Right lung (tissue), 5 donors: ENCODE measurements around the gene MMADHC. TPM values are rescaled to one million over a fixed set of nuclear protein-coding genes. Genes with fewer than 3 reads are reported as not detected.

Experiments
- DNase-seq, 2 donors: peaks; one replicate each; pipeline ENCODE4 v3.0.0-alpha.2; 2013
- polyA plus RNA-seq, 5 donors: library from polyadenylated mRNA; unstranded; fragments of 120-200 nt; gene quantifications; one replicate each; pipeline versions ENCODE4 v1.2.1 to v1.2.3, GENCODE V29; 2013; ENCODE audit warnings: inconsistent platforms in 1 of 5, low replicate concordance in 1 of 5; ENCODE audit not compliant: insufficient read length in 5 of 5, insufficient read depth in 1 of 5

MMADHC gene
- polyA plus RNA-seq, 5 donors: 103 to 137 (median 120) TPM

DNA sequence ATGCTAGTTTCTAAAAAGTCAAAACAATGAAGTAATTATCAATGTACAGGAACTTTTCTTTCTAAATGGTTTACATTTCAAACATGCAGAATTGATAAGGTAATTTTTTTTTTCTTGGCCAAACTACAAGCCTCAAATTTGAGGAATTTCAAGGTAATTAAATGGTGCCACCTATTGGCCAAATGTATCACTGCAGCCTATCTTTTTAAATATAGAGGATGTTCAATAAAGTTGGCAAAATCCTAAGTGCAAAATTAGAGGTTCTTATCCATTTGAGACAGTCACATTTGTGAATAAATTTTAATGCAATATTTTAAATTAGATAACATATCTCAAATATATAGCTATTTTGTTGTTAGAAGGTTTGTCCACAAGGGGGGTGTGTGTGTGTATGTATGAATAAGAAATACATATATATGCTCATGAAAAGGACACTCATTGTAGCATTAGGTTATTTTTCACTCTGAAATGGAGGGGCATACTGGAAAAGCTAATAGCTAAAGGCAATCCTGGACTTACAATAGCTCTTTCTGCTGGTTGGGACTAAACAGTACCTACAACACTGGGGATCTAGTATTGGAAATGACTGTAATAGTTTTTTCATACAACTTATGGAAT, 26.2 kb downstream of the MMADHC start:
- DNase-seq: peak; percentile 13 to 41

DNA sequence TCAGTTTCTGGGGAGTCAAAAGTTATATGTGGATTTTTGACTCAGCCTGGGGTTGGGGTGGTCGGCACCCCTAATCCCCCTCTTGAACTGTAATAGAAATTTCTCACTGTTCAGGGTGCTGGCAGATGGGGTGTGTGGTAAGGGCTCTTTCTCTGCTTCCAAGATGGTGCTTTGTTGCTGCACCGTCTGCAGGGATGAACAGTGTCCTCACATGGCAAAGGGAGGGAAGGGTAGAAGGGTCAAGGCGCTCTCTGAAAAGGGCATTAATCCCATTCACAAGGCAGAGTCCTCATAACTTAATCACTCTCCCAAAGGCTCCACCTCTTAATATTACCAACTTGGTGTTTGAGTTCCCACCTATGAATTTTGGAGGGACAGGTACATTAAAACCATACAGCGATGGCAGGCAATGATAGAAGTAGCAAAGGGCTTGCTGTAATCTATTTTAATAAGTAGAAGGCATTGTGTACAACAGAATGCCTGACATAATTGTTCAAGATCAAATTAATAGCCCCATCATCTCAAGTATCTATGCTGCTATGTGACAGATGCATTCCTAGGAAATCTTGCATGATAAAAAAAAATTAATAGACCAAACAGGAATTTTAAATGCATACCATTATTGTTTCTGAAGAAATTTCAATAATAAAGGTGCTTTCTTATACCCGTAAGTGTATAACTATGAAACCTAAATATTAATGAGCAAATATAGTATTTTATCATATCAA, 28.1 kb downstream of the MMADHC start:
- DNase-seq: no peak

DNA sequence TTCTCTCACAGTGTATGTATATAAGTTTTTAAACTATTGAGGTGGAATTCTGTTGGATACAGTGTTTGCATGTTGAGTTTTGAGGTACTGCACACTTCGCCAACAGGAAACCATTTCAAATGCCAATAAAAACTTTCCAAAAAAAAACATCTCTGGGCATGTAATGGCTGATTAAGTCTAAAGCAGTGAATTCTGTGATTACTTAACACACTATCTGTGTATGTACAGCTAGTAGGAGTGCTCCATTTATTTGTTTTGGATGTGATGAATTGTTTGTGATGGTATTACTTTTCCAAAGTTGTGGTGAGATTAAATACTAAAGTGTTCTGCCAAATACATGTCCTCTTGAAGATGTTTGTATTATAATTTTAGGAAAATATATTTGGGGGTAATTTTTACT, 31.1 kb downstream of the MMADHC start:
- no peak for DNase-seq

DNA sequence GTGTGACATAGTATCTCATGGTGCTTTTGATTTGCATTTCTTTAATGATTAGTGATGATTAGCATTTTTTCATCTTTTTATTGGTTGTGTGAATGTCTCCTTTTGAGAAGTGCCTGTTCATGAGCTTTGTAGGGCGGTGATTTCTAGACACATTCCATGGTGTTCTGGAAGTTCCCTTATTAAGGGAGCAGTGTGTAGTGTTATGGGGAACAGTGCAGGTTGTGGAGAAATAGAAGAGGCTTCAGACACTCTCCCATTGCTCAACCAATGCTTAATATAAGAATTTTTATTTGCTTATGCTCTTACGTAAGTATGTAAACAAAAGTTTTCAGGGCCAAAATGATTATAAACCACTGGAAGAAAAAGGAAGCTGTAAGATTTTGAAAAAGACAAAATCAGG, 34.7 kb downstream of the MMADHC start:
- DNase-seq: no peak

- DNase-seq: no peak
Measured at GRCh38 chr2:149552226-149552625, 35.3 kb downstream of the MMADHC start.

- DNase-seq: no peak
Measured at GRCh38 chr2:149544692-149545091, 42.9 kb downstream of the MMADHC start.

DNA sequence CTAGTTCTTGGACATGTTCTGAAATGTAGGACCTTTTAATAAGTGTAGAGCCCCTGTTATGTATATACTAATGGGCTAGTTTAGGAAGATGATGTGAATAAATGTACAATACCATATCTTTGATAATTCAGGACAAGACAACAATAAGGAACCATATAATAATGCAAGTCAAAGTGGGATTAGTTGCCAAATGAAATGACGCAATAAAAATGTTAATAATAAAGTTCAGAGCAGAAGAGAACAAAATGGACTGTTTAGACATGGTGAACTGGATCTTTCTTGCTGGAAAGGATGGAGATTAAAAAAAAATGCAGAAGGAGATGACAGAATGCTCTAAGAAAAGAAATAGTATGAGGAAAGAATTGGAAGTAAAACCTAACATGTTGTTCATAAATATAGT, 43.7 kb downstream of the MMADHC start:
- no peak for DNase-seq

DNA sequence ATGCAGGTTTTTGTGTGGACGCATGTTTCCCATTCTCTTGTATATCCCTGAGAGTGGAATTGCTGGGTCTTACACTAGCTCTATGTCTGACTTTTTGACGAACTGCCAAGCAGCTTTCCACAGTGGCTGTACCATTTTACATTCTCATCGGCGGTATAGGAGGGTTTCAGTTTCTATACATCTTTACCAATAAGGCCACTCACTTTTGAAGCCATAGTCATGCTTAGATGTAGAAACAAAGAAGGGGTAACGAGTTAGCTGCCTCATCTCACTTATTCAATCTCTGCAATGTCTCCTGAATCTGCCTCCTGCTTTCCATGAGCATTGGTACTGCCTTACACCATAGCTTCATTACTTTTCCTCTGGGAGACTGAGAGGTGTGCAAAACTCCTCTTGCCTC, 47.4 kb downstream of the MMADHC start:
- DNase-seq: no peak

- no peak for DNase-seq
Measured at GRCh38 chr2:149538138-149538833, 49.3 kb downstream of the MMADHC start.

DNA sequence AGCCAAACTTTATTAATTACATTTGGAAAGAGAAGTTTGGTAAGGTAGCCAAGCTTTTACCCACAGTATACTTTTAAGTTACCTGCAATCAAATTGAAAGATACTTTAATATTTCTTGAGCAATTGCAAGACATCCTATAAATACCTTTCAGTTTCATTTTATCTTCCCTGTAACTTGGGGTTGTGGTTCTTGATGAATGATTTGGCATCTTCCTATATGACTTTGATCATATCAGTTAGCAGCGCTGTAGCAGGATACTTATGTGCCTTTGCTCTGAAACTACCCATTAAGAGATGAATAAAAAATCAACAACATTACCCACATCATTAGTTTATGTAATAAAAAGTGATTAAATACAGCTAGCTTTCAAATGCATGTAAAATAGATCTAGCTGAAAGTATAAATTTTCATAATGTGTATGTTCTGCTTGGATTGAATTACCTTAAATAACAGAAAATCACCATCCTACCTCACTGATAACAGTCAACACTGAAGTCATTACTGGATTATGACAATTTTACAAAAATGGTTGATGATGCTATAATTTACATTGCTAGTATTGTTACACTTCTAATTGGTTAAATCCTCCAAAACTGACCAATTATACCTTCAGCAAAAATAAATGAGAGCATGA, 50.4 kb downstream of the MMADHC start:
- DNase-seq: no peak

DNA sequence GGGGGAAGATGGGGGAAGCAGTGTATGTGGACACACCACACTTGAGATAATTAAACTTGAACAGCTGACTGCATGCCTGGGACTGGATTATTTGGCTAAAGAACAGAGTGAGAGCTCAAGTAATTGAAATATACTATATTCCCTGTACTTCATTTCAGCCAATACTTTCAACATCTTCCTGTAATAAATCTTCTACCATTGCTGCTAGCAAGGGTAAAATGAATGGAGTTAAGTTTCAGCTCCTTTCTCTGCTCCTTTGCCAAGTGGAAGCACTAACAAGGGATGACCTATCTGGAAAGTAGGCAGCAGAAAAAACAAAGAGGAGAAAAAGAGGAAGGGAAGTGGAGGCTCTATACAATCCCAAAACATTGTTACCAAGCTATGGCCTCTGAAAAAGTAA, 50.9 kb downstream of the MMADHC start:
- DNase-seq: peak in 1 of 2 donors; percentile 5

DNA sequence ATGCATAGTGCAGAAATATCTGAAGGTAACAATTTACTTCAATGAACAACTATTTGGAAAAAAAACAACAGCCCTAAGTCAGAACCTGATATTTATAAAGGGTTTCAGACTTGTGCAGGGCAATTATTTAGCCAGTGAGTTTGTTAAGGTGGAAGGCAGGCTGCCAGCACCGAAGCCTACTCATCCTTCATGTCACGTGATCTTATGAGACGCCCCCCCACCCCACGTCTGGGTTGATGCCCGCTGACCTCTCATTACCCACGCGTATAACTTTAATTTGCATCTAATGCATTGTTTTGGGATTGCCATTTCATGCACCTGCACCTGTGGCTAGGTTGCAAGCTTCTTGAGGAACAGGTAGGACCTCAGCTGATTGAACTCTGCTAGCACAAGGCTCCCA, 52.9 kb downstream of the MMADHC start:
- DNase-seq: no peak

DNA sequence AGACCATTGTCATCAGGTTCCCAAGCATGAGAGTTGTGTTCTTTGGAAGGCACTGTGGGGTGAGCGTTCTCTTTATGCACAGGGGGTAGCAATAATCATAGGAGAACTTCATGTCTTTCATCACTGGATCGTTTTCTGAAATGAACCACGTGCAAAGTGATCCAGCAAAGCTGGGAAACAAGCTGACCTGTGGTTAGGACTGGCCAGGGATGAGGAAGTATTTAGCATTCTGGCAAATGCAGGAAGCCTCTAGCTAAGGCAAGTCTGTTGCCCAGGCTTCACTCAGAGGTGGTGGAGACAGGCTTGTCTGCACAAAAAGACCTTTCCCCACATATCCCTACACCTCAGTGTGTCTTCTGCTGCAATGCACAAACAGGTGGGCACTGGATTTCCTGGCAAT, 58.6 kb downstream of the MMADHC start:
- no peak for DNase-seq

- DNase-seq: no peak
Measured at GRCh38 chr2:149527998-149528755, 59.4 kb downstream of the MMADHC start.

DNA sequence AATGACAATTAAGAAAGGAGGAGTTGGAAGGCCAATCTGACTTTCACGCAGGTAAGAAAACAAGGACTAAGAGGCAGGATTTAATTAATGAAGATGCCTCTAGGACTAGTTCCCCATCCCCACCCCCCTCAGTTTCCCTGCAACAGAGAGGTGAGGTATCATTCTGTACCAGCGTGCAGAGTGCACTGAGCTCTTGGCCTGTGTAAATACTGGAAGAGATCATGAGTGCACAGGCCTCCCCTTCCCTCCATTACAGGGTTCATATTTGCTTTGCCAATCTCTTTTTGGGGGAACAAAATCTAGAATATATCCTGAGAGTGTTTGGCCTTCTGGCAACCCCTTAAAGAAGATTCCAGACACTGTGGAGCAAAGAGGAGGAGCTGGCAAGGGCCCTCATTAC, 60.9 kb downstream of the MMADHC start:
- no peak for DNase-seq

DNA sequence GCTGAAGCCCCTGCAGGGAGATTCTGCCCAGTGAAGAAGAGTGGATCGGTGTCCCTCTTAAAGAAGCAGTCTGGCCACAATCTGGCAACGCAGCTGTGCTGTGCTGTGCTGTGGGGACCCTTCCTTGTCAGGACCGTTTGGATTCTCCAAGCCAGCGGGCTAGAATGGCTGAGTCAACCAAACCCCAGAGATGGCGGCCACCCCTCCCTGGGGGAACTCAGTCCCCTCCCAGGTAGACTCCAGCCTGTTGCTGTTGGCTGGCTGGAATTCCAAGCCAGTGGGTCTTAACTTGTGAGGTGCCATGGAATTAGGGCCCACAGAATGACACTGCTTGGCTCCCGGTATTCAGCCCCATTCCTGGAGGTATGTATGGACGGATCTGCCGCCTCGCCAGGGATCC, 62.3 kb downstream of the MMADHC start:
- DNase-seq: no peak
